Ecto neural progenitor cell (in vitro differentiated cells): ENCODE data around the gene DDX39B.

Experiments
- DNase-seq: peaks from one replicate; pipeline ENCODE4 v3.0.0-alpha.2; 2018; ENCODE audit warnings: low spot score

Gene DDX39B

GRCh38 chr6:31547727-31548543, 6.1 kb upstream of the DDX39B start:
- no peak for DNase-seq

GRCh38 chr6:31546958-31547726, 5.3 kb upstream of the DDX39B start, which contains the start of gene NFKBIL1:
Gene NFKBIL1, plus strand, starts transcription at chr6:31547608. Its CDS starts 87 bp downstream, at chr6:31547695.
- peak; percentile 92 for DNase-seq

DNA sequence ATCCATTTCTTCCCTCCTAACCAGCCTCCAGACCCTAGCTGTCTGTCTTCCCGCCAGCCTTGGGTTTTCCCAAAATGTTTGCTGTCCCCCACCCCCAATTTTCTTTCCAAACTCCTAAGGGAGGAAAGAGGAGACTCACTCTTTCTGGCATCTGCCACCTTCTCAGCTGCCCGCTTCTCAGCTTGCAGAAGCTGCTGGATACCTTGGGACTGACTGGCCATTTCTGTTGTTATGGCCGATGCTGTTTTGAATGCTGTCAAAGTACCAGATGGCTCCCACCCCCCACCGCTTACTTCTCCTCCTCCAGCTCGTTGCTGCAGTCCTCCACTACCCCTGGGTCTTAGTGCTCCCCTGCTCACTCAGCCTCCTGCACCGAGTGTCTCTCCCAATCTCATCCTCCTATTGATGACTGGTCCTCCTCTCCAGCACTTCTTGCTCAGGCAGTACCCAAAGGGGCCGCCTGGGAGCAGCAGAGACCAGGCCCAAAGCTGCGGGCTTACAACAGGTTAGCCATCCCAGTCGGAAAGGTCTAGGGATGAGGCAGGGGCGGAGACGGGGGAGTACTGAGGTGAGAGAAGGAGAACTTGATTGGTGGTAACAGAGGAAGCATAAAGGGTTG, 4.6 kb upstream of the DDX39B start, which contains the start of gene ATP6V1G2:
ATP6V1G2 (minus strand) TSS at position 270 of the 619 bp plus-strand sequence; CDS start at position 221, 49 bp downstream.
- peak; percentile 93 for DNase-seq

DNA sequence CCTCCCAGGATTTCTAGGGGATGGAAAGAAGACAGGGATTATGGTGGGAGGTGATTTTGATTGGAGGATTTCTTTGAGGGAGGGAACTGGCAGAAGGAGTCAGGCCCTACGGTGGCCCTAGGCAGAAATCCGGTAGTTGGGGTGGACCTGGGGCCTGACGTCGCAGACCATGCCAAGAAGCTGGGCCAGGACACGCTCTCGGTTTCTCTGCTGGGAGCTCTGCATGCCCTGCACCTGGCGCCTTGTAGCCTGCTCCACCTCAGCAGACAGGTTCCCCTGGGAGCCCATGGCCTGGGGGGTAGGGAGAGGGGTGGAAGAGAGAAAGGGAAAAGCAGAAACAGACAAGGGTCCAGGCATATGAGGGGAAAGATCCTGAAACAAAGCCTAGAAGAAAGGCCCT, 3.5 kb upstream of the DDX39B start:
- no peak for DNase-seq

GRCh38 chr6:31544676-31545075, 2.9 kb upstream of the DDX39B start:
- no peak for DNase-seq

DNA sequence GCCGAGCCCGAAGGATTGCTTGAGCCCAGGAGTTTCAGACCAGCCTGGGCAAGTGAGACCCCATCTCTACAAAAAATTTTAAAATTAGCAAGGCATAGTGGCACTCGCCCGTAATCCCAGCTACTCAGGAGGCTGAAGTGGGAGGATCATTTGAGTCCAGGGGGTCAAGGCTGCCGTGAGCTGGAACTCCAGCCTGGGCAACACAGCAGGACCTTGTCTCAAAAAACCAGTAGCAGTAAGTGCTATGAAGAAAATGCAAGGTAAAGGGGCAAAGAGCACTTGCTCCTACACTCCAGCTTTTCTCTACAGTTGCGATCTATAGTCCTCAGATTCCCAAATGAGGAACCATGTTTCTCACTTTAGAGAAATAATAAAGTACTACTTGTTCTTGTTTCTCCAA, 1.8 kb upstream of the DDX39B start:
- no peak for DNase-seq

DNA sequence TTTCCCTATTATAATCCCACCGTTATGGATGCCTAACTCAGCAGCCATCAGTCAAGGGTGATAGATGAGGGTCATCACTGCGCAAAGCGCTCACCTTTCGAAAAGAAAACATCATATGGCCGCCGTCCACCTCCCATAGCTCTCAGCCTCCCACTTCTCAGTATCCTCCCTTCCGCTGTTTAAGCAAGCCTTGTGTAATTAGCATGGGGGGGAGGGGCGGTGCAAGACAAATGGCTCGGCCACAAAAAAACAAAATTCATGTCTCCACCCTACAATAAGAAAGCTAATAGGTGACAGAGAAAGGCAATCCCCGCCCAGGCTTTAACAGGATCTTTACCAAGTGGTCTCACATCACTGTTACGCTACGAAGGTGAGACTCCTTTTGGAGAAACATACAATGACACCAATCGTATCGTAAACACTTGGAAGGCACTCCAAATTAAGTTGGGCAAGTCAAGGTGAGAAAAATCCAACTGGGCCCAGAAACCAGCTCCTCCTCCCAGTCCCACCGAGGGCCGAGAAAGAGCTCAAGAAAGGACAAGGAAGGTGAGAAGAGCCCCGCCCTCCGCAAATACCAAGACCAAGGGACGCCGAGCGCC, 645 bp downstream of the DDX39B start:
- DNase-seq, result no peak

GRCh38 chr6:31540640-31541039, 1.2 kb downstream of the DDX39B start:
- DNase-seq, result no peak

GRCh38 chr6:31538805-31539400, 2.9 kb downstream of the DDX39B start:
- no peak for DNase-seq

DNA sequence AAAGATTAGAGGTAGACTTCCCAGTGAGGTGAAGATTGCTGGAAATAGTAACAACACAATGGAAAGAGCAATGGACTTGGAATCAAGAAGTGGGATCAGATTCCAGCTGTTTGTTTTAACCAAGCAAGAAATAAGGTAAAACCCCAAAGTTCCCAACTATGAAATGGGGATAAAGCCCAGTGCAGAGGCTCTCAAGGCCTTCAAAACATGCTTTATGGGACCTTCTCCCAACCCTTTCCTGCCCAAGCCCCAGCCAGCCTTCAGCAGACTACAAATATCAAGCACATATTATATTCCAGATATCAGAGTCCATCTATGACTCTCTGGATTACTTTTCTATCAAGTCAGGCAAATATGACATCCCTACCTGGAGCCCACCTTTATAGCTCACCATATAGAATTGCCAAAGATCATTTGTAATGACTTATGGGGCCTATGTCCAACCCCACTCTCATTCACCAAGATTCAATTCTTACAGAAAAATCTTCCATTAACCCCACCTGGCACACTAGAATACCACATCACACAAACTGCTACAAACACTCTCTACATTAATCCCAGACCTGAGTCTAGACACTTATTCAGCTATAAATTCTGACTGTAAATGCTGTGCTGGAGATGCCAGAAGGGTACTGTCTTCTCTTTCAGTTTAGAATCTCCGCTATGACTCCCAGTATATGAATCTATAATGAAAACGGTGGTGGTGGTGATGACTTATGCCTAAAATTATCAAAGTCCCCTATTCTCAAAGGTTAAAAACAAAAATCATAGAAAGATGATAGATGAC, 6.1 kb downstream of the DDX39B start:
- DNase-seq, result no peak

DNA sequence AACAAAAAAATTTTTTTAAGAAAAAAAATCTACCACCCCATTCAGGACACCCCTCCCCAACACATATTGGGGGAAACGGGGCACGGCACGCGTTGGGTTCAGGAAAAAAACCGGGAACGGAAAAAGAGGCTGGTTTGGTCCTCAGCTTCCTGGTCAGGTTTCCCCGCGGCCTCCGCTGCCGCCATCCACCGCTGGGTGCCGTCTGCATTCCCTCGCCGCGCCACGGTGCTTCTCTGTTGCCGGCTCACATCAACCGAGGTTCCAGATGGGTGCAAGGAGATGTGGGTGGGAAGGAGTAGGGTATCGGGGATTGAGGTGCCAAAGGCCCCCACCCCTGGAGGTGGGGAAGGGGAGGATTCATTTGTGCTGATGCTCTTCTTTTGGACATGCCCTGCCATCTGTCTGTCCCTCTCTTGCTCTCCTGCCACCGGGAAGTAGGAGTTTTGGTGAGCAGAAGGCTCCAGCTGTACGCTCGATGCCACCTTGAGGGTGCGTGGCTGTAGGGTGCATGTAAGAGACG, 7.2 kb downstream of the DDX39B start:
- no peak for DNase-seq

- DNase-seq, result no peak
Observed at GRCh38 chr6:31534011-31534410, 7.8 kb downstream of the DDX39B start.

- no peak for DNase-seq
Observed at GRCh38 chr6:31533455-31533841, 8.4 kb downstream of the DDX39B start.

GRCh38 chr6:31532644-31533454, 9.0 kb downstream of the DDX39B start:
- DNase-seq, result no peak

GRCh38 chr6:31531771-31532643, 9.8 kb downstream of the DDX39B start:
- DNase-seq, result no peak

DNA sequence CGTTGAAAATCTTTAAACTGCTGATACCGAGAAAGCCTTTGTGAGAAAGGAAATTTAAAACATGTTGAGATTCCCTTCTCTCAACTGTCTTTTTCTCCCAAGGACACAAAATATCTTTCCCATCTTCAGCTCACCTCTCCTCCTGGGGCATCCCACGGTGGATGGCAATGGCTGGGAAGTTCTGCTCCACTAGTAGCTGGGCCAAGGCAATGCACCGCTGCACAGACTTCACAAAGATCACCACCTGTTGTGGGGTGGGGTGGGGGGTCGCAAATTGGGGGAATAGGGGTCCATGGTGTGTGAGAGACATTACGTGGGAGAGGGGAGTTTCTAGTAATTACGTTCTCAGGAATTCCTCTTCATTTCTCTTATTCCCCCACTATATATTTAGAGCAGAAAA, 10.6 kb downstream of the DDX39B start:
- DNase-seq, result no peak

DNA sequence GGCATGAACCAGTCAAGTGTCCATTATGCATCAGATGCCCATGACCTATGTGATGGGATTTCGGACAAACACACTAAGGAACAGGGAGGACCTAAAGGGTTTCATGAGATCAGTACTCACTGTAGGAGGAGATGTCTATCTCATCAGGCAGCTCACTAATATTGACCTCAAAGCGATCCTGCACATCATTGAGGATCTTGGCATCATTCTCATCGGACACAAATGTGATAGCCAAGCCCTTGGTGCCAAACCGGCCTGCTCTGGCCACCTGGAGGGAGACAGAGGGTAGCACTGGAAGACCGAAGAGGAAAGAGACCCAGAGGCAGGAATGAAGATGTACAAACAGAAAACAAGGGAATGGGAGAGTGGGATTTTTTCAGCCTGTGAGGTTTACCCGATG, 11.1 kb downstream of the DDX39B start:
- no peak for DNase-seq

- no peak for DNase-seq
Observed at GRCh38 chr6:31529329-31530150, 12.3 kb downstream of the DDX39B start.
